ENCODE results near the gene SMARCA4.
"Not testable (repeated sequence)": the region's sequence is repeated elsewhere in the genome, so short reads cannot be mapped to it uniquely, and the experiment has no call there.

Gene SMARCA4

DNA sequence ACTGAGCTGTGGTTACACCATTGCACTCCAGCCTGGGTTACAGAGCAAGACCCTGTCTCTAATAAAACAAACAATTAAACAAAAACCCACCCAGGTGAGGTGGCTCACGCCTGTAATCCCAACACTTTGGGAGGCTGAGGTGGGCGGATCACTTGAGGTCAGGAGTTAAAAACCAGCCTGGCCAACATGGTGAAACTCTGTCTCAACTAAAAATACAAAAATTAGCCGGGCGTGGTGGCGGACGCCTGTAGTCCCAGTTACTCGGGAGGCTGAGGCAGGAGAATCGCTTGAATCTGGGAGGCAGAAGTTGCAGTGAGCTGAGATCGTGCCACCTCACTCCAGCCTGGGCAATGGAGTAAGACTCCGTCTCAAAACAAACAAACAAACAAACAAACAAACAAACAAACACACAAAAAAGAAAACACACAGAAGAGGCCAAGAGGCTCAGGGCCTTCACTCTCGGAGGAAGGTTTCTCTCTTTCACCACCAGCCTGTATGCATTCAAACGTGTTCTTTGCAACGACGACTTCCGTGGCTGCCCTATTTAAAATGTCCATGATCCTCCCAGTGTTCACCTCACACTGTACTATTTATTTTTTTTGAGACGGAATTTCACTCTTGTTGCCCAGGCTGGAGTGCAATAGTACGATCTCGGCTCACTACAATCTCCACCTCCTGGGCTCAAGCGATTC lies 1.4 kb upstream of the SMARCA4 start:
- H3K27ac ChIP-seq (ENCODE audit: low read depth, low read length): peak overlapping the region; percentile 78
- H3K27me3 ChIP-seq (ENCODE audit: control insufficient read depth in 5 of 5, insufficient read depth in 4 of 5, low read length in 5 of 5); H3K9me3 ChIP-seq (ENCODE audit: control insufficient read depth in 5 of 5, low read length in 5 of 5); H3K36me3 ChIP-seq (ENCODE audit: control insufficient read depth in 5 of 5, insufficient read depth in 5 of 5, low read length in 5 of 5): not testable (repeated sequence)
- peak overlapping the region in 1 of 5 donors; percentile 90 for H3K9ac ChIP-seq (ENCODE audit: low read length in 5 of 5)
- peak overlapping the region in 4 of 5 donors; percentile 75 to 87 (median 82) for H3K4me3 ChIP-seq (ENCODE audit: low read depth in 1 of 5, low read length in 5 of 5)
- peaks cover 5 to 36% (median 25%) of the 10 kb centered on the region in 5 donors for H3K4me1 ChIP-seq (ENCODE audit: control insufficient read depth in 5 of 5, insufficient read depth in 5 of 5, low read length in 5 of 5)

DNA sequence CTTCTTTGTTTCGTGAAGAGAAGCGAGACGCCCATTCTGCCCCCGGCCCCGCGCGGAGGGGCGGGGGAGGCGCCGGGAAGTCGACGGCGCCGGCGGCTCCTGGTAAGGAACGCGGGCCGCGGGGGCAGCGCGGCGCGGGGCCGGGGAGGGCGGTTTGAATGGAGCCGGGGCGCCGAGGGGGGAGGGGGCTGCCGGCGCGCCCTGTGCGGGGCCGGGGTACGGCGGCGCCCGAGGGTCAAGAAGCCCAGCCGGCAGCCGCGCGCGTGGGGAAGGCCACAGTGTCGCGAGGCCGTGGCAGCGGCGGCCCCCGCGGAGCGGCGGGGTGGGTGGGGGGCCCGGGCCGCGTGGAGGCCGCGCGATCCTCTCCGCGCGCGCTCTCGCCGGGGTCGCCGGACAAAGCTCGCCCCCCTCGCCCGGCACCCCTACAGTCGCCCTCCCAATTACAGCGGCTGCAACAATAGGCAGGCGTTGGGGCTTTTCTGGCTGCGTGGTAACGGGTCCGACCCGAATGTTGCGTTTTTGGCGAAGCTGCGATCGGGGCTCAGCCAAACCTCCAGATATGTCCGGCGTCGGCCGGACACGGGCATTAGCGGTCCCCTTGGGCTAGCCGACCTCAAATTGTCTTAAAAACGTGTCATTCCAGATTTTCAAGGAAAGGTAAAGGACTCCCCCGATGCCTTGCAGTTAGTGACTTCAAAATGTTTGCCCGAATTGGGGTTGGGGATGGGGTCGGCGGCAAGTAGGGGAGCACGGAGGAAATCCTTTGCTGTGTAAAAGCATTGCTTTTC lies 437 bp downstream of the SMARCA4 start:
- peak overlapping the region; percentile 89 to 92 (median 90) for H3K4me3 ChIP-seq (ENCODE audit: low read depth in 1 of 5, low read length in 5 of 5)
- H3K9me3 ChIP-seq (ENCODE audit: control insufficient read depth in 5 of 5, low read length in 5 of 5): no peaks in the 10 kb centered on the region
- H3K27ac ChIP-seq (ENCODE audit: low read depth, low read length): peak overlapping the region; percentile 72
- H3K9ac ChIP-seq (ENCODE audit: low read length in 5 of 5): peak overlapping the region; percentile 84 to 88 (median 85)
- H3K27me3 ChIP-seq (ENCODE audit: control insufficient read depth in 5 of 5, insufficient read depth in 4 of 5, low read length in 5 of 5): no peaks in the 10 kb centered on the region
- H3K4me1 ChIP-seq (ENCODE audit: control insufficient read depth in 5 of 5, insufficient read depth in 5 of 5, low read length in 5 of 5): peaks cover 5 to 36% (median 25%) of the 10 kb centered on the region in 5 donors
- H3K36me3 ChIP-seq (ENCODE audit: control insufficient read depth in 5 of 5, insufficient read depth in 5 of 5, low read length in 5 of 5): peaks cover 0 to 3% (median 0%) of the 10 kb centered on the region in 5 donors

DNA sequence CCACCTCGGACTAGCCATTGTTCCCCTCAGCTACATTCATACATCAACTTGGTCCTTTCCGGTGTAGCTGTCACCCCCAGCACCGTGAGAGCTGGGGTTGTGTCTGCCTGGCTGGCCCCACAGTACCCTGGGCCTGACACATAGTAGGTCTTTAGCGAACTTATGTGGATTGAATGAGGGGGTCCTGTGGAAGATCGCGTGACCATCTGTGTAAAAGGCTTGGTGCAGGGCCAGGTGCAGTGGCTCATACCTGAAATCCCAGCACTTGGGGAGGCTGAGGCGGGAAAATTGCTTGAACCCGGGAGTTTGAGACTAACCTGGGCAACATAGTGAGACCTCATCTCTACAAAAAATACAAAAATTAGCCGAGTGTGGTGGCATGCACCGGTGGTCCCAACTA lies 2.0 kb downstream of the SMARCA4 start:
- Histone ChIP-seq H3K36me3 (ENCODE audit: control insufficient read depth in 5 of 5, insufficient read depth in 5 of 5, low read length in 5 of 5) (peaks cover 0 to 3% (median 0%) of the 10 kb centered on the region in 5 donors), H3K9ac (ENCODE audit: low read length in 5 of 5) (no peak overlapping the region), H3K9me3 (ENCODE audit: control insufficient read depth in 5 of 5, low read length in 5 of 5) (no peaks in the 10 kb centered on the region), H3K4me1 (ENCODE audit: control insufficient read depth in 5 of 5, insufficient read depth in 5 of 5, low read length in 5 of 5) (peaks cover 5 to 36% (median 25%) of the 10 kb centered on the region in 5 donors), H3K27ac (ENCODE audit: low read depth, low read length) (no peak overlapping the region), H3K27me3 (ENCODE audit: control insufficient read depth in 5 of 5, insufficient read depth in 4 of 5, low read length in 5 of 5) (no peaks in the 10 kb centered on the region), H3K4me3 (ENCODE audit: low read depth in 1 of 5, low read length in 5 of 5) (no peak overlapping the region)

DNA sequence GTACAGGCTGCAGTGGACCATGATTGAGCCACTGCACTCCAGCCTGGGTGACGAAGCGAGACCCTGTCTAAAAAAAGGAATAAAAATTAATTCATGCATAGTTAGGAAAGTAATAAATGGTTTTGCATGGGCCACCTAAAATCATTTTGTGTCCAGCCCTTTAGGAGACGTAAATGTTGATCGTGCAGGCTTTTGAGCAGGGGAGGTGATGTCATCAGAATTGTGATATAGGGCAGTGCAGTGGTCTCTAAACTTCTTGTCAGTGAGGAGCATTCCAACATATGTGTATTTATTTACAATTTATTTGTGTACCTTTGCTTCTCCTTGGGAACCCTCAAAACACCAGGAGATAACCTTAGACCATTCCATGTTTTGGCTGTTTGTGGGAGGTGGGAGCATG lies 3.0 kb downstream of the SMARCA4 start:
- Histone ChIP-seq H3K9ac (ENCODE audit: low read length in 5 of 5) (no peak overlapping the region), H3K9me3 (ENCODE audit: control insufficient read depth in 5 of 5, low read length in 5 of 5) (no peaks in the 10 kb centered on the region), H3K36me3 (ENCODE audit: control insufficient read depth in 5 of 5, insufficient read depth in 5 of 5, low read length in 5 of 5) (peaks cover 0 to 3% (median 0%) of the 10 kb centered on the region in 5 donors), H3K4me1 (ENCODE audit: control insufficient read depth in 5 of 5, insufficient read depth in 5 of 5, low read length in 5 of 5) (peaks cover 5 to 40% (median 26%) of the 10 kb centered on the region in 5 donors), H3K27ac (ENCODE audit: low read depth, low read length) (no peak overlapping the region), H3K27me3 (ENCODE audit: control insufficient read depth in 5 of 5, insufficient read depth in 4 of 5, low read length in 5 of 5) (no peaks in the 10 kb centered on the region), H3K4me3 (ENCODE audit: low read depth in 1 of 5, low read length in 5 of 5) (no peak overlapping the region)

DNA sequence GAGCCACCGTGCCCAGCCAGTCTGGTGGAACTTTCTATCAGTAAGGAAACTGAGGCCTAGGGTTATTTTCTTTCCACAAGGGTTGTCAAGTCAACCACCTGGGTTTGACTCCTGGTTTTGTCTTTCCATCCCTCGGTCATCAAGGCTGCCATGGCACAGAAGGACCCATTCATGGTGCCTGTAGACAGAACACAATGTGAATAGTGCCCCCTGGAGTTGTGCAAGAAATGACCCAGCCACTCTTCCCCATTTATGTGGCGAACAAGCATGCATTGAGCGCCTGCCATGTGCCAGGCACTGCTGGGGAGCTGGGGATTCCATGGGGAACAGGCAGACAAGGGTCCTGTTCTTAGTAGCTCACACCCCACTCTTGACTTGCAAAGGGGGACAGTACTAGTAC lies 4.1 kb downstream of the SMARCA4 start:
- Histone ChIP-seq H3K27ac (ENCODE audit: low read depth, low read length) (no peak overlapping the region), H3K4me3 (ENCODE audit: low read depth in 1 of 5, low read length in 5 of 5) (no peak overlapping the region), H3K4me1 (ENCODE audit: control insufficient read depth in 5 of 5, insufficient read depth in 5 of 5, low read length in 5 of 5) (peaks cover 5 to 37% (median 21%) of the 10 kb centered on the region in 5 donors)

DNA sequence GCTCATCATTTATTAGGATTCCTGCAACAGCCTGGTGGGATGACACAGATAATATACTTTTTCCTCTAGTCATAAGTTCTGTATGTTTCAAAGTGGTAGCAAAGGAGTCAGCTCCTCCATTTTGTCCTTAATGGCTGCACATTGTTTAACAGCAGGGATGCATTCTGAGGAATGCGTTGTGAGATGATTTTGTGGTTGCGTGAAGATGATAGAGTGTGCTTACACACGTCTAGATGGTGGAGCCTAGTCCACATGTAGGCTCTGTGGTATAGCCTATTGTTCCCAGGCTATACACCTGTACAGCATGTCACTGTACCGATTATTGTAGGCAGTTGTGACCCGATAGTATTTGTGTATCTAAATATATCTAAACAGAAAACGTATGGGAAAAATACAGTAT lies 4.6 kb downstream of the SMARCA4 start:
- Histone ChIP-seq H3K36me3 (ENCODE audit: control insufficient read depth in 5 of 5, insufficient read depth in 5 of 5, low read length in 5 of 5) (peaks cover 0 to 3% (median 0%) of the 10 kb centered on the region in 5 donors), H3K27me3 (ENCODE audit: control insufficient read depth in 5 of 5, insufficient read depth in 4 of 5, low read length in 5 of 5) (no peaks in the 10 kb centered on the region), H3K4me1 (ENCODE audit: control insufficient read depth in 5 of 5, insufficient read depth in 5 of 5, low read length in 5 of 5) (peaks cover 5 to 32% (median 18%) of the 10 kb centered on the region in 5 donors), H3K9ac (ENCODE audit: low read length in 5 of 5) (no peak overlapping the region), H3K4me3 (ENCODE audit: low read depth in 1 of 5, low read length in 5 of 5) (no peak overlapping the region), H3K27ac (ENCODE audit: low read depth, low read length) (no peak overlapping the region), H3K9me3 (ENCODE audit: control insufficient read depth in 5 of 5, low read length in 5 of 5) (no peaks in the 10 kb centered on the region)

More for the DNA sequence above, 4.1 kb downstream of the SMARCA4 start:
- H3K27me3 ChIP-seq (ENCODE audit: control insufficient read depth in 5 of 5, insufficient read depth in 4 of 5, low read length in 5 of 5): no peaks in the 10 kb centered on the region
- H3K9ac ChIP-seq (ENCODE audit: low read length in 5 of 5): no peak overlapping the region
- H3K36me3 ChIP-seq (ENCODE audit: control insufficient read depth in 5 of 5, insufficient read depth in 5 of 5, low read length in 5 of 5): peaks cover 0 to 3% (median 0%) of the 10 kb centered on the region in 5 donors
- H3K9me3 ChIP-seq (ENCODE audit: control insufficient read depth in 5 of 5, low read length in 5 of 5): no peaks in the 10 kb centered on the region

DNA sequence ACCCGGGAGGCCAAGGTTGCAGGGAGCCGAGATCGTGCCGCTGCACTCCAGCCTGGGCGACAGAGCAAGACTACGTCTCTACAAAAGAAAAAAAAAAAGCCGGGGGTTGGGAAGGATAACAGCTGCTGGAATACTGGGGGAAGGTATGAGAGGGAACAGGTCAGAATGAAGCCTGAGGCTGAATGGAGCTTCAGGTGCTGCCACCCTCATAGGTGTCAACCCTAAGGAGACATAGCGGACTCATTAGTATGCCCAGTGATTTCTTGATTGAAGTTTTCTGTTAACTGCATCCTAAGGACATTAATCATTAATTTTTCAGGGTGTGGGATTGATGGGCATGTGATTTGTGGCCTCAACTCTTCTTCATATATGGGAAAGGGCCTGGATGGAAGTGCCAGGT lies 6.0 kb downstream of the SMARCA4 start:
- Histone ChIP-seq H3K9ac (ENCODE audit: low read length in 5 of 5) (no peak overlapping the region), H3K27ac (ENCODE audit: low read depth, low read length) (no peak overlapping the region), H3K27me3 (ENCODE audit: control insufficient read depth in 5 of 5, insufficient read depth in 4 of 5, low read length in 5 of 5) (no peaks in the 10 kb centered on the region), H3K36me3 (ENCODE audit: control insufficient read depth in 5 of 5, insufficient read depth in 5 of 5, low read length in 5 of 5) (peaks cover 0 to 3% (median 0%) of the 10 kb centered on the region in 5 donors), H3K4me1 (ENCODE audit: control insufficient read depth in 5 of 5, insufficient read depth in 5 of 5, low read length in 5 of 5) (peaks cover 5 to 26% (median 18%) of the 10 kb centered on the region in 5 donors), H3K4me3 (ENCODE audit: low read depth in 1 of 5, low read length in 5 of 5) (no peak overlapping the region), H3K9me3 (ENCODE audit: control insufficient read depth in 5 of 5, low read length in 5 of 5) (no peaks in the 10 kb centered on the region)

DNA sequence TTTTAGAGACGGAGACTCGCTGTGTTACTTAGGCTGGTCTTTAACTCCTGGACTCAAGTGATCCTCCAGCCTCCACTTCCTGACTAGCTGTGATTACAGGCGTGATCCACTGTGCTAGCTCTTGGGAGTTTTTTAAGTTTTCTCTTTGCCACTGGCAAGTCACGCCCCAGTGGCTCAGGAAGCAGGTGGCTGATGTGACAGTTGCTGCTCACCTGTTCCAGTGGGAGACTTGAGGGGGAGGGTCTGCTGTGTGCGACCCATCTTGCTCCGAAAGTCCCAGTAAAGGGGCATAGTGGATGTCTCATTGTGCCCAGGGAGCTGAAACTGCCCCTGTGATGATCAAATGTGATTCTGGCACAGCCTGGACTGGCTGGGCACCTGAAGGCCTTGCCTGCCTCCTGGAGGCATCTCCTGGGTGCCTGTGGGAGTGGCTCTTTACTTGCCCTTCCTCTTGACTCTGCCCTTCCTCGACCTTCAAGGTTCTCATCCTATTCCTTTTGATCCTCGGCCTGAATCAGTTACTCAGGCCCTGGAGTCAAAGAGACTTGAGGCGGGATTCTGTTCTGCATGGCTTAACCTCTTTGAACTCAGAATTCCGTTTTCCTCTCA lies 7.8 kb downstream of the SMARCA4 start:
- H3K9me3 ChIP-seq (ENCODE audit: control insufficient read depth in 5 of 5, low read length in 5 of 5): no peaks in the 10 kb centered on the region
- peaks cover 0 to 10% (median 7%) of the 10 kb centered on the region in 5 donors for H3K4me1 ChIP-seq (ENCODE audit: control insufficient read depth in 5 of 5, insufficient read depth in 5 of 5, low read length in 5 of 5)
- peak overlapping the region in 1 of 5 donors; percentile 54 for H3K9ac ChIP-seq (ENCODE audit: low read length in 5 of 5)
- no peak overlapping the region for H3K27ac ChIP-seq (ENCODE audit: low read depth, low read length)
- no peak overlapping the region for H3K4me3 ChIP-seq (ENCODE audit: low read depth in 1 of 5, low read length in 5 of 5)
- H3K36me3 ChIP-seq (ENCODE audit: control insufficient read depth in 5 of 5, insufficient read depth in 5 of 5, low read length in 5 of 5): peaks cover 0 to 3% (median 0%) of the 10 kb centered on the region in 5 donors
- no peaks in the 10 kb centered on the region for H3K27me3 ChIP-seq (ENCODE audit: control insufficient read depth in 5 of 5, insufficient read depth in 4 of 5, low read length in 5 of 5)

DNA sequence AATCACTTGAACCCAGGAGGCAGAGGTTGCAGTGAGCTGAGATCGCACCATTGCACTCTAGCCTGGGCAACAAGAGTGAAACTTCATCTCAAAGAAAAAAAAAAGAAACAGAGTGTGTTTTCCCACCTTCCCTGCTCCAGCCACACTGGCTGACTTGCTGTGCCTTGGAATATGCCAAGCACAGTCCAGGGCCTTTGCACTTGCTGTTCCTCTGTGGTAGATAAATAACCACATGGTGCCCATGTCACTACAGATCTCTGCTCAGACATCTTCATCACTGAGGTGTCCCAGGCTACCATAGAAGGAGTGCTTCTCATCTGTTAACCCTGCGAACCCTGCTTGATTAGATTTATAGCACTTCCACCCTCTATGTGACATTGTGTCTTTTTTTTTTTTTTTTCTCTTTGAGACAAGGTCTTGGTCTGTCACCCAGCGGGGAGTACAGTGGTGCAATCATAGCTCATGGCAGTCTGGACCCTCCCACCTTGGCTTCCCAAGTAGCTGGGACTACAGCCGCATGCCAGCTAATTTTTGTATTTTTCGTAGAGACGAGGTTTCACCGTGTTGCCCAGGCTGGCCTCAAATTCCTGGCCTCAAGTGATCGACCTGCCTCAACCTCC lies 10.4 kb downstream of the SMARCA4 start:
- no peaks in the 10 kb centered on the region for H3K9me3 ChIP-seq (ENCODE audit: control insufficient read depth in 5 of 5, low read length in 5 of 5)
- no peaks in the 10 kb centered on the region for H3K36me3 ChIP-seq (ENCODE audit: control insufficient read depth in 5 of 5, insufficient read depth in 5 of 5, low read length in 5 of 5)
- no peak overlapping the region for H3K9ac ChIP-seq (ENCODE audit: low read length in 5 of 5)
- H3K4me1 ChIP-seq (ENCODE audit: control insufficient read depth in 5 of 5, insufficient read depth in 5 of 5, low read length in 5 of 5): peaks cover 4 to 24% (median 19%) of the 10 kb centered on the region in 5 donors
- no peak overlapping the region for H3K27ac ChIP-seq (ENCODE audit: low read depth, low read length)
- no peaks in the 10 kb centered on the region for H3K27me3 ChIP-seq (ENCODE audit: control insufficient read depth in 5 of 5, insufficient read depth in 4 of 5, low read length in 5 of 5)
- H3K4me3 ChIP-seq (ENCODE audit: low read depth in 1 of 5, low read length in 5 of 5): no peak overlapping the region

Measured in subcutaneous abdominal adipose tissue (tissue), 5 donors.